Stimulated activated naive CD8-positive, alpha-beta T cell treated with anti-CD3 and anti-CD28 coated beads, Interleukin-15, Interleukin-2, amounts not matched to agents 100 ng/mL and 50 ng/mL, for 24 hours (primary cell): ENCODE data around the gene TRIM29.

Source experiments
- H3K27ac Mint-ChIP-seq: one replicate; pipeline ENCODE4 v1.8.0; 2021; ENCODE audit warnings: mild to moderate bottlenecking, mixed read lengths
- H3K27me3 Mint-ChIP-seq: one replicate; pipeline ENCODE4 v1.8.0; 2021; ENCODE audit warnings: mixed read lengths
- H3K36me3 Mint-ChIP-seq: one replicate; pipeline ENCODE4 v1.8.0; 2021; ENCODE audit warnings: low read depth, mixed read lengths
- H3K4me1 Mint-ChIP-seq: one replicate; pipeline ENCODE4 v1.8.0; 2021; ENCODE audit warnings: low read depth, mixed read lengths
- H3K4me3 Mint-ChIP-seq: one replicate; pipeline ENCODE4 v1.8.0; 2021; ENCODE audit warnings: mild to moderate bottlenecking, mixed read lengths
- H3K9me3 Mint-ChIP-seq: one replicate; pipeline ENCODE4 v1.8.0; 2021; ENCODE audit warnings: mixed read lengths

The TRIM29 gene

DNA sequence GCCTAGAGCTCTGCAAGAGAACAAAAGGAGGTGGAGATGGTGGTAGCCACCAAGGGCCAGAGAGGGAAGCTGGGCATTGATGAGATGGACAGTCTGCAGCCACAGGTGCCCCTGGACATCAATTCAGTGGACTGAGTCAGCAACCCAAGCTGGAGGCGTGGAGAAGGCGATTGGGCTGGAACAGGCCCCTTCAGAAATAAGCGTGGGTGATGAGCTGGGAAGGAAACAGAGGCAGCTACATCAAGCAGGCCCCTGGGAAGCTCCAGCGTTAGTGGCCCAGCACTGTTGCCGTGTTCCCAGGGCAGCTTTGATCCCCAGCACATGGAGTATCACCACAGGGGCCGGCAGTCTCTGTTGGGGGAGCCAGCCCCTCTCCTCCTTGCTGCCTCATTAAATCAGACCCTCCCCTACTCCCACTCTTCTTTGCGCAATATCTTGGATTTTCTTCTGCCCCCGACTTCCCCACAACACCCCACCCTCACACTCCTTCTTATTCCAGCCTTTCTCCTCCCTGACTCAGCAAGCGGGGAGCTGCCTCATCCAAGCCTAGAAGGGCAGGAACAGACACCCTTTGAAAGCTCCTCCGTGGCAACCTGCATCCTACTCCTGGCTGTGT is 41.3 kb upstream of the TRIM29 start:
- no peaks in the 10 kb centered on the region for H3K4me1 Mint-ChIP-seq
- H3K36me3 Mint-ChIP-seq, result no peaks in the 10 kb centered on the region
- no peak overlapping the region for H3K27ac Mint-ChIP-seq
- no peak overlapping the region for H3K4me3 Mint-ChIP-seq
- no peaks in the 10 kb centered on the region for H3K9me3 Mint-ChIP-seq
- peaks cover 24% of the 10 kb centered on the region for H3K27me3 Mint-ChIP-seq

DNA sequence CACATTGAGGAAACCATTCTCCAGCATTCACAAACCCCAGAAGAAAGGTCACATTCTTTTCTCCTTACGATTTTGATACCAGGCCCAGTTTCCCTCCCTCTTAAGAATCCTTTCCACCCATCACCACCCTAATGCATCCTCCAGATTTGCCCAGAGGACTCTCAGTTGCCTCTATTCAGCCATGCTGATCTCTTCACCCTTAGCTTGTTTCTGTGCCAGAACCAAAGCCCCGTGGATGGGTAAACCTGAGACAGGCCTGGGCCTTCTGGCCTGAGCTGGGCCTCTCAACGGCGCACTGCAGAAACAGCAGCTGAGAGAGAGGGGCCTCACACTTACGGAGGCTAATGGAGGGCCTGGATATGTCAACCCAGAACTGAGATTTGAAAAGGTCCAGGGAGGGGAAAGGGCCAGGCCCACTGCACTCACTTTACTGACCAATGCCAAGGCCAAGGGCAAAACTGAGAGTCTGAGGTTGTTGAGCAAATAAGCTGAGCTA is 40.7 kb upstream of the TRIM29 start:
- Mint-ChIP-seq H3K27ac (no peak overlapping the region), H3K4me3 (no peak overlapping the region), H3K9me3 (no peaks in the 10 kb centered on the region), H3K4me1 (no peaks in the 10 kb centered on the region), H3K27me3 (peaks cover 26% of the 10 kb centered on the region), H3K36me3 (no peaks in the 10 kb centered on the region)

GRCh38 chr11:120174866-120175265 is 37.0 kb upstream of the TRIM29 start:
- Mint-ChIP-seq H3K4me1 (no peaks in the 10 kb centered on the region), H3K27me3 (peaks cover 52% of the 10 kb centered on the region), H3K36me3 (no peaks in the 10 kb centered on the region), H3K4me3 (no peak overlapping the region), H3K27ac (no peak overlapping the region), H3K9me3 (no peaks in the 10 kb centered on the region)

DNA sequence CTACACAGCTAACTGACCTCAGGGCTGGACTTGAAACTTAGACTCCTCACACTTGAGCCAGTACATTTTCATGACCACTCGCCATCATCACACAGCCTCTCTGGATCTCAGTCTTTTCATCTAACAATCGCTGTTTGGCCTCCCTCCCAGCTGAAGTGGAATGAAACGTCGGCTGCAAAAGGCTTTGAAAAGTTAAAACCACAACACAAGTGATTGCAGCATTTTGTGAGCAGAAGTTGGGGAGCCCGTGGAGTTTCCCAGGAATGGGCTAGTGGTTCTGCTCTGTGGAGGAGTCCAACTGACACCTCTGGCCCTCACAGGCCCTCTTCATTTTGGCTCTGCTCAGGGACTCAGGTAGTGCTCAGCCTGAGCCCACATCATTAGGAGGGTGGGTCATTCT is 35.9 kb upstream of the TRIM29 start:
- Mint-ChIP-seq H3K4me1 (peaks cover 1% of the 10 kb centered on the region), H3K27ac (no peak overlapping the region), H3K4me3 (no peak overlapping the region), H3K9me3 (no peaks in the 10 kb centered on the region), H3K36me3 (no peaks in the 10 kb centered on the region), H3K27me3 (peaks cover 53% of the 10 kb centered on the region)

- peaks cover 5% of the 10 kb centered on the region for H3K4me1 Mint-ChIP-seq
- H3K27ac Mint-ChIP-seq, result no peak overlapping the region
- H3K36me3 Mint-ChIP-seq, result no peaks in the 10 kb centered on the region
- H3K4me3 Mint-ChIP-seq, result no peak overlapping the region
- H3K9me3 Mint-ChIP-seq, result no peaks in the 10 kb centered on the region
- peaks cover 60% of the 10 kb centered on the region for H3K27me3 Mint-ChIP-seq
Observed at GRCh38 chr11:120173019-120173705, 35.2 kb upstream of the TRIM29 start.

- no peak overlapping the region for H3K4me3 Mint-ChIP-seq
- H3K27ac Mint-ChIP-seq, result no peak overlapping the region
- H3K27me3 Mint-ChIP-seq, result peaks cover 68% of the 10 kb centered on the region
- no peaks in the 10 kb centered on the region for H3K9me3 Mint-ChIP-seq
- H3K36me3 Mint-ChIP-seq, result no peaks in the 10 kb centered on the region
- H3K4me1 Mint-ChIP-seq, result peaks cover 5% of the 10 kb centered on the region
Observed at GRCh38 chr11:120172054-120172911, 34.4 kb upstream of the TRIM29 start.

DNA sequence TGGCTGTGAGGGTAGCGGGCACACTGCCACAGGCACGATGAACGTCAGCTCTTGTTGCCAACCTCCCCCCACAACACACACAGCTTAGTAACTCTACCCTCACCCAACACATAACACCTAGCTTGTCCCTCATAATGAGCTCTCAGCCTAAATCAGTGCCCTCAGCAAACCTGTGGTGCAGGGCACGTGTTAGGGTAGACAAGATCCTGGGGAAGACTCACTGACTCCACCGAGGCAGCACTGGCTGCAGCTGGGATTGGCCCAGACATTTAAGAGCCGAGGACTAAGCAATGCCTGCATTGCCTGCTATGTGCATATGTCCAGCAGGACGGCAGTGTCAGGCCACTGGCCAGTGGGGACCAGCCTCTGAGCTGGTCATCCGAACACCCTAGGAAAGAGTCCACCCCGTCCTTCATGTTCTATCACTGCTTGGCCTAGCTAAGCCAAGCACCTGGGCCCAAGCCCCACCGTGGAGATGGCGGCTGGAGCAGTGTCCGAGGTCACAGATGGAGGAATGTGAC is 32.9 kb upstream of the TRIM29 start:
- Mint-ChIP-seq H3K9me3 (peaks cover under 1% of the 10 kb centered on the region), H3K27ac (no peak overlapping the region), H3K36me3 (no peaks in the 10 kb centered on the region), H3K4me1 (peaks cover 5% of the 10 kb centered on the region), H3K4me3 (no peak overlapping the region), H3K27me3 (peaks cover 76% of the 10 kb centered on the region)

- Mint-ChIP-seq H3K4me3 (no peak overlapping the region), H3K9me3 (peaks cover 7% of the 10 kb centered on the region), H3K36me3 (no peaks in the 10 kb centered on the region), H3K27me3 (peaks cover 79% of the 10 kb centered on the region), H3K27ac (no peak overlapping the region), H3K4me1 (peaks cover 5% of the 10 kb centered on the region)
Observed at GRCh38 chr11:120169981-120170698, 32.2 kb upstream of the TRIM29 start.

DNA sequence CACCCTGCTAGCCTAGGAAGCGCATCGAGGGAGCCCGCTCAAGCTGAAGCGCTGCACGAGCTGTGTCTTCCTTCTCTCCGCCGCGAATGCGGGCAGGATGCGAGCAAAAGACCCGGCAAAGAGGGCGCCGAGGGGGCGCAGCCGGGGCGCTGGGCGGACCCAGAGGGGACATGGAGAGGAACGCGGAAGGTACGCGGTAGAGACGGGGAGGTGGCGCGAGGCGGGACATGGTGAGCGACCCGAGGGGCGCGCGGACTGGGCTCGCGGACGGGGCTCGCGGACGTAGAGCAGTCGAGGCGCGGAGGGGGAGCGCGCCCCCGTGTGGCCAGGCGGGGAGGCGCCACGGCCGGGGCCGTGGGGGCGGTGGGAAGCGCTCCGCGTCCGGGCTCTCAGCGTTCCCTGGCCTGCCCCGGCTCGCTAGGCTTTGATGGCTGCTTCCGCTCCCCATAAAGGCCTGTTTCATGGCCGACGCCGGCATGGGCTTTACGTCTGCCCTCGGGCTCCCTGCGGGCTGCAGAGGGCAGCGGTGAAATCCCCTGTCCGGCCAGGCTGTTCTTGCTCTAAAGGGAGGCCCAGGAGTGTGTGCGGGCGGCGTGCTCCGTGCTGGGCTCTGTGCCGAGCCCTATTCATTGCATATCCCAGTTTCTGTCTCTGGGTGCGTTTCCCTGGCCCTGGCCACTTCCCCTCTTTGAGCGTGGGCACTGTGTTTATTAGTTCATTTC is 31.2 kb upstream of the TRIM29 start:
- Mint-ChIP-seq H3K4me3 (peak overlapping the region; percentile 55), H3K4me1 (peaks cover 5% of the 10 kb centered on the region), H3K36me3 (no peaks in the 10 kb centered on the region), H3K27ac (no peak overlapping the region), H3K27me3 (peaks cover 79% of the 10 kb centered on the region), H3K9me3 (peaks cover 14% of the 10 kb centered on the region)

DNA sequence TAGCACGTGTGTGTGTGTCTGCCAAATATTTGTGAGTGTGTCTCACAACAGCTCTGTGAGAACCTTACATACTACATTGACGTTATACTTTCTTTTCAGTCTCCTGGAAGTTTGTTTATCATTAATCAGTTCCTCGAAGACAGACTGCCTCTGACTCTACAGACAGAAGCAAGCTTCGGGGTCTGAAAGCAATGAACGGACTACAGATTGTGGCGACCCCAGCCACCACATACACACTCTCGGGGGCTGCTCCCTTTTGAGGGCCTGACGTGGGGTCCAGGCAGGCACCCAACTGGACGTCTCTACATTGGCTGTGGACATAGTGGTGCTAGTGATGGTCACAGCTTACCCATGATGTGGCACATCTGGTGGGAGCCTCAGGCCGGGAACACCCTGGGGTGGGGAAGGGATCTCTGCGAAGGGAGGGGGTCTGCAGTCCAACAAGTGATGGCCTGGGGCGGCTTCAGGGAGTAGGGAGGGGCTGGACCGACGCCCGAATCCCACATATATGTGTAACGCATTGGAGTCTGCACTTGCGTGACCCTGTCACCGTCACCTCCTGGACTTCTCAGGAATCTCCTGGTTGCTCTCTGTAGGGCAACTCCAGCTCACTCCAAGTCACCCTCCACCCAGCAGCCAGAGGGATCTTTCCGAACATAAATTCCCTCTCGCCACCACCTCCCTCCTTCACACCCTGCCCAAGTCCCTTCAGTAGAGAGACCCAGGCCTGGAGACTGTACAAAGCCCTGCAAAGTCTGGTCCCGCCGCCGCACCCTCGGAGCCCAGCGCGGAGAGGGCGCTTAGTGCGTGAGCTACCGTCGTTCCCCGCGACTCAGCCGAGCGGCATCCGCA is 30.4 kb upstream of the TRIM29 start:
- Mint-ChIP-seq H3K27me3 (peaks cover 82% of the 10 kb centered on the region), H3K4me1 (peaks cover 5% of the 10 kb centered on the region), H3K4me3 (peak overlapping the region; percentile 55), H3K9me3 (peaks cover 14% of the 10 kb centered on the region), H3K27ac (no peak overlapping the region), H3K36me3 (no peaks in the 10 kb centered on the region)

DNA sequence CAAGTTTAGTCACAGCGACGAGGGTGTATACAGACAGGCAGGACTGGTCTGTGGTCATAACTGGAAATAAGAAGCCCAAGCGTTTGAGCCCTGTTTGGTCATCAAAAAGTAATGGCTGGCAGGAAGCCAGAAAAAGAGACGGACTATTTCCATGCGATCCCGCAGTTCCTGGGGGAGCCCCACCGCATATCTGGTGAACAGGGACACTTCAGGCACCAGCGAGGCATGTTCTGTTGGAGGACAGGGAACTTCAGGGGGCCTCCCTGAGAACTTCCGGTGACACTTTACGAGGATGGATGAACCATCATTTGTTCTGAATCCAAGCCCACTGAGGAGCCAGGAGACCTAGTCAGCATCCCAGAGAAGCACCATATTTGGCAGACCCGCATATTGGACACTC is 29.7 kb upstream of the TRIM29 start:
- Mint-ChIP-seq H3K4me1 (peaks cover 5% of the 10 kb centered on the region), H3K36me3 (no peaks in the 10 kb centered on the region), H3K27me3 (peaks cover 77% of the 10 kb centered on the region), H3K4me3 (no peak overlapping the region), H3K9me3 (peaks cover 14% of the 10 kb centered on the region), H3K27ac (no peak overlapping the region)

GRCh38 chr11:120160436-120160835 is 22.5 kb upstream of the TRIM29 start:
- Mint-ChIP-seq H3K4me1 (no peaks in the 10 kb centered on the region), H3K36me3 (no peaks in the 10 kb centered on the region), H3K27me3 (peaks cover 40% of the 10 kb centered on the region), H3K27ac (no peak overlapping the region), H3K4me3 (no peak overlapping the region), H3K9me3 (peaks cover 10% of the 10 kb centered on the region)

DNA sequence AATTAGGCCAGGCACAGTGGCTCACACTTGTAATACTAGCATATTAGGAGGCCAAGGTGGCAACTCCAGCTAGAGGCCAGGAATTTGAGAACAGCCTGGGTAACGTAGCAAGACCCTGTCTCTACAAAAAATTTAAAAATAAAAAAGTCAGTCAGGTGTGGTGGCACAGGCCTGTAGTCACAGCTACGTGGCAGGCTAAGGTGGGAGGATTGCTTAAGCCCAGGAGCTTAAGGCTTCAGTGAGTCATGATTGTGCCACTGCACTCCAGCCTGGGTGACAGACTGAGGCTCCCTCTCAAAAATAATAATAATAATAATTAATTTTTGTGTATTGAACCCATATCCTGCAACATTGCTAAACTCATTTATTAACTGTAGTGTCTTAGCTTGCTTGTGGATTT is 15.3 kb upstream of the TRIM29 start:
- peaks cover 36% of the 10 kb centered on the region for H3K27me3 Mint-ChIP-seq

More for the DNA sequence above, 15.3 kb upstream of the TRIM29 start:
- no peaks in the 10 kb centered on the region for H3K4me1 Mint-ChIP-seq
- no peak overlapping the region for H3K27ac Mint-ChIP-seq
- H3K4me3 Mint-ChIP-seq, result no peak overlapping the region
- H3K36me3 Mint-ChIP-seq, result no peaks in the 10 kb centered on the region
- peaks cover 5% of the 10 kb centered on the region for H3K9me3 Mint-ChIP-seq
